Measurements from ENCODE around the gene SLC28A2.
A peak's percentile ranks its signal among the peaks of the same experiment; 100 is the strongest.
"Not testable (repeated sequence)": the region's sequence is repeated elsewhere in the genome, so short reads cannot be mapped to it uniquely, and the experiment has no call there.

SLC28A2 gene, protein sequence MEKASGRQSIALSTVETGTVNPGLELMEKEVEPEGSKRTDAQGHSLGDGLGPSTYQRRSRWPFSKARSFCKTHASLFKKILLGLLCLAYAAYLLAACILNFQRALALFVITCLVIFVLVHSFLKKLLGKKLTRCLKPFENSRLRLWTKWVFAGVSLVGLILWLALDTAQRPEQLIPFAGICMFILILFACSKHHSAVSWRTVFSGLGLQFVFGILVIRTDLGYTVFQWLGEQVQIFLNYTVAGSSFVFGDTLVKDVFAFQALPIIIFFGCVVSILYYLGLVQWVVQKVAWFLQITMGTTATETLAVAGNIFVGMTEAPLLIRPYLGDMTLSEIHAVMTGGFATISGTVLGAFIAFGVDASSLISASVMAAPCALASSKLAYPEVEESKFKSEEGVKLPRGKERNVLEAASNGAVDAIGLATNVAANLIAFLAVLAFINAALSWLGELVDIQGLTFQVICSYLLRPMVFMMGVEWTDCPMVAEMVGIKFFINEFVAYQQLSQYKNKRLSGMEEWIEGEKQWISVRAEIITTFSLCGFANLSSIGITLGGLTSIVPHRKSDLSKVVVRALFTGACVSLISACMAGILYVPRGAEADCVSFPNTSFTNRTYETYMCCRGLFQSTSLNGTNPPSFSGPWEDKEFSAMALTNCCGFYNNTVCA

DNA sequence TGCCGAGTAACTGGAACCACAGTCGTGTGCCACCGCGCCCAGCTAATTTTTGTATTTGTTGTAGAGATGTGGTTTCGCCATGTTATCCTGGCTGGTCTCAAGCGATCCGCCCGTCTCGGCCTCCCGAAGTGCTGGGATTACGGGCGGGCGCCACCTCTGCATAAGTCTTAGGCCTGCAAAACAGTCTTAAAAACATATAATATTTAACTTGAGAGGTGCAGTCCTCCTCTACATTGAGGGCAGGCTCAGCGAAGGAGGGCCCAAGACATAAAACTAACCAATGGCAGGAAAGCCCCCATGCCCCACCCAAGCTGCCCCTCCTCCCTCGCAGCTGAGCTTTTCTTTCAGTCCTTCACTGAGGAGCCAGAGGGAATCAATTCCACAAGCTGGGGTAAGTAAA lies at the start of gene SLC28A2:
TSS of gene SLC28A2 (plus strand) at position 347 of the 400 bp plus-strand sequence. CDS start 982 bp downstream, outside the sequence.
- no peak for DNase-seq (ENCODE audit: low spot score)

DNA sequence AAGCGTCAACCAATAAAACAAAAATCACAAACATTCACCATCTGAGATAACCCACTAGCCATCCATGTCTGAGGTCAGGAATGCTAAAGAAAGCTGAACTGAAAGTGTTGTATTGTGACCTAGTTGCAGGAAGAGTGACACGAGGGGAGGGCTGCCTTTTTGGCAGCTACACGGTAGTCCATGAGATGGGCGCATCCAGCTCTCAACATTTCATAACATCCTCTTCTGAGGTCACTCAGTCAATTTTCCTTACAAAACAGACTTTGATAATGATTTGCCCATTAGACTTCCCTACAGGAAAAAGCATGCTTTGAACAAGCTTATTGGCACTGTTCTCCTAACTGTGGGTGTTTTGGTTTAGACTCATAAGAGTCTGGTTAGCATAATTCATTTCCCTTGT lies 48.9 kb upstream of the SLC28A2 start:
- no peak for DNase-seq (ENCODE audit: low spot score)

DNA sequence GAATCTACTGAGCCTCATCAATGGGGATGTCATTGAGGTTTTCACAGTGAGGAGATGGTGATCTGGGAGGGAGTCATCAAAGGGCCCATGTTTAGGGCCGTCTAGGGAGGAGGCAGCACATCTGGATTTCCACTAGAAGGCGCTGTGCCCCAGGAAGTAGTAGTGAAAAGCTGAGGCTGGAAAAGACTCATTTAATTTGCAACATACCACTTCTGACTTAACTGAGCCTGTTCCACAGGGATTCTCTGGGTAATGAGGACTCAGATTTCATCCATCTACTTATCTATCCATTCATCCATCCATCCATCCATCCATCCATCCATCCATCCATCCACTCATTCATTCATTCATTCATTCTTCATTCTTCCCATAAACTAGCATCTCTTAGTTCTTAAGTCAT lies 46.8 kb upstream of the SLC28A2 start:
- peak; percentile 74 for DNase-seq (ENCODE audit: low spot score)

- DNase-seq (ENCODE audit: low spot score) = no peak
These were observed 39.5 kb upstream of the SLC28A2 start for GRCh38 chr15:45212493-45212892.

DNA sequence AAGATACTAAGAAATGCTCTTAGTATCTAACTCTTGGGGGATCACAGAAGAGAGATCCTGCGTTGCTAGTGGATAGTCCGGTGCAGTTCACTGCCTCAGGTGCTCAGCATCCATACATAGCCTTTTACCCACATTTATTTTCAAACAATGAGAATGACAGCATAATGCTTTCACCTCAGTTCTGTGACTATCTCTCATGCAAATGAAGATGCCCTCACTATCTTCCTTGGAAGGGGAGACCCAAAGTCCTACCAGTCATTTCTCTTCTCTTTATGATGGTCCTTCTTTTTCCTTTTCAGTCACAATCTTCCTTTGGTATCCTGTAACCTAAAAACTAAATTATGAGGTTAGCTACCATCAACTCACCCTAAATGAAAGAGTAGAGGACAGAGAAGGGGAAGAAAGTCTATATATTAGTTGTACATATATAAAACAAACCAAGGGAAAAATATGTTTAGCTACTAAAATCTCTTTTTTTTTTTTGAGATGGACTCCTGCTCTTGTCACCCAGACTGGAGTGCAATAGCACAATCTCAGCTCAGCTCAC lies 30.9 kb upstream of the SLC28A2 start:
- no peak for DNase-seq (ENCODE audit: low spot score)

GRCh38 chr15:45221967-45222366 lies 30.1 kb upstream of the SLC28A2 start:
- no peak for DNase-seq (ENCODE audit: low spot score)

- no peak for DNase-seq (ENCODE audit: low spot score)
These were observed 27.3 kb upstream of the SLC28A2 start for GRCh38 chr15:45224621-45225217.

DNA sequence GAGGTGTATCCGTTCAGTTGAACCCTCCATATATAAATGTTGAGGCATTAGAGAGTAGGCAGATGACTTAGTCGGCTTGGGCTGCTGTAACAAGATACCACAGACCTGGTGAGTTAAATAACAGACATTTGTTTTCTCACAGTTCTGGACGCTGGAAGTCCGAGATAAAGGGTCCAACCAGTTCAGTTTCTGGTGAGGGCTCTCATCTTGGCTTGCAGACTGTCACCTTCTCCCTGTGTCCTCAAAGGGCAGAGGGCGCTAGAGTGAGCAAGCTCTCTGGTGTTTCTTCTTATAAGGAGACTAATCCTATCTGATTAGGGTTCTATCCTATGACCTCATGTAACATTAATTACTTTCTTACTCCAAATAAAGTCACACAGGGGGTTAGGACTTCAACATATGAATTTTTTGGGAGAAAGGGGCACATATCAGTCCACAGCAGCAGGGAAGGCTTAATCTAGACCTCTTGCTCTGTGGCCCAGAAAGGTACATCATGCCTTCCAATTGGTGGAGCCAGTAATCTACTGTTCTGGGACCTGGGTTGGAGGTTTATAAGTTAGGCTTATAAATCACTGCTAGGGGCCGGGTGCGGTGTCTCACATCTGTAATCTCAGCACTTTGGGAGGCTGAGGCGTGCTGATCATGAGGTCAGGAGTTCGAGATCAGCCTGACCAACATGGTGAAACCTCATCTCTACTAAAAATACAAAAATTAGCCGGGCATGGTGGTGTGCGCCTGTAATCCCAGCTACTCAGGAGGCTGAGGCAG lies 26.3 kb upstream of the SLC28A2 start:
- DNase-seq (ENCODE audit: low spot score) = no peak

GRCh38 chr15:45228931-45229330 lies 23.1 kb upstream of the SLC28A2 start:
- DNase-seq (ENCODE audit: low spot score) = no peak

- no peak for DNase-seq (ENCODE audit: low spot score)
These were observed 21.6 kb upstream of the SLC28A2 start for GRCh38 chr15:45230245-45230965.

DNA sequence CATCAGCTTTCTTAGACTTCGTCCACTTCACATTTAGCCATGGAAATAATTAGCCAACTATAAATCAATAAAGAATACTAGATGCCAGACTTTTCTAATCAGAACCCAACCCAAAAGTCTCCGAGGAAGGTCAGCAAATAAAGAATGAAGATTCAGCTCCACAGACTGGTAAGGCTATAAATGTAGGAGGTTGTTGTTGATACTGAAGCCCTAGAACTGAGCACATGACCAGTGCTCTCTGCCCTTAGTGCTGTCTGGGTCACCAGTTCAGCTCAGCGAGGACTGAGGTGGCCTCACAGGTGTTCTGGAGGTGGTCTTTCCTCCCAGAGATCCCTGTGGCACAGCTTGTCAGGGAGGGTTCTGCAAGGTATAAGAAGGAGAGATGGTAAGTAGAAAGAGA lies 20.9 kb upstream of the SLC28A2 start:
- DNase-seq (ENCODE audit: low spot score) = no peak

- no peak for DNase-seq (ENCODE audit: low spot score)
These were observed 20.0 kb upstream of the SLC28A2 start for GRCh38 chr15:45231864-45232562.

DNA sequence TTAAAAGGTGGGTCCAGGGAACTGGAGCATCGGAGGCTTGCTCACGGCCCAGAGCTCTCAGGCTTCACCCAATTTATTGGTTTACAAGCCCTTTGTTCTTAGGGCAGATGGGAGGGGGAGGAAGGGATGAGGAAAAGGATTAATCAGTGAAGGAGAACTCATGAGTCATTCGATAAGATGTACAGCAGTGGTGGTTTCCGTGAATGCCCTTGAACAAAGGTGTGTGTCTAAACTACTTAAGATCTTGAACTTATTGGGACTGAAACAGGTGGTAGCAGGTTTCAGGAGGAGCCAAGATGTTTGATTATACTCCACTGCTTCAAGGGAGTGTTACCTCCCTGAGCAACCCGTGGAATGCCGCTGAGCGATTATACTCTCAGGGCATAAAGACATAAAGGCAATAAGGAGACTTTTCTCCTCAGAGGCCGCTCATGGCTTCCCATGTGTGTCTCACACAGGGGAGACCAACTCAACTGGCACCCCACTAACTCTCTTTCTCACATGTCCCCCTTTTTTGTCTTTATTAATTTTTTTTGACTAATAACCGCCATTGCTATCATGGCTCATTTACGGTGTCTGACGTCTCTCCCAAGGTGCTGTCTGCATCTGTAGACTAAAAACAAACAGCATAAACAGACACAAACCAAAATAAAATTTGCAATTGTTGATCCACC lies 17.3 kb upstream of the SLC28A2 start:
- no peak for DNase-seq (ENCODE audit: low spot score)

DNA sequence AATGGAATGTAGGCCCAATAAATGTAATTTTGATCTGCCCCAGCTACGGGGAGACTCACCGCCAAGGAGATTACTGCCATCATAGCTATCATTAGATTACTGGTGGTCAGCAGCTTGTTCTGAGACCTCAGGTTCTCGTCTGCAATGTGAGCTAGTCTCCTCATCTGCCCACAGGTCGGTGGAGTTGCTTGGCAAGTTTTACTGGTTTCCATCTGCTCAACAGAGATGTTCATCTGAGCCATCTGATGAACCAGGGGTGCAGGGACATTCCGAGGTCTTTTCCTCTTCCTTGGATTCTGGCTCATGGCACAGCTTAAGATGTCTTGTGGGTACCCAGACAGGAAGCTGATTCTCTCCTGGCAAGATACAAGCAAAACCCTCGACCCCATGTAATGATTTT lies 15.2 kb upstream of the SLC28A2 start:
- DNase-seq (ENCODE audit: low spot score) = not testable (repeated sequence)

- no peak for DNase-seq (ENCODE audit: low spot score)
These were observed 9.7 kb upstream of the SLC28A2 start for GRCh38 chr15:45242289-45242688.

- DNase-seq (ENCODE audit: low spot score) = no peak
These were observed 2.8 kb upstream of the SLC28A2 start for GRCh38 chr15:45249125-45249780.

GRCh38 chr15:45253330-45253729 lies 1.3 kb downstream of the SLC28A2 start:
- DNase-seq (ENCODE audit: low spot score) = peak; percentile 49

- no peak for DNase-seq (ENCODE audit: low spot score)
These were observed 2.4 kb downstream of the SLC28A2 start for GRCh38 chr15:45254405-45254804.

DNA sequence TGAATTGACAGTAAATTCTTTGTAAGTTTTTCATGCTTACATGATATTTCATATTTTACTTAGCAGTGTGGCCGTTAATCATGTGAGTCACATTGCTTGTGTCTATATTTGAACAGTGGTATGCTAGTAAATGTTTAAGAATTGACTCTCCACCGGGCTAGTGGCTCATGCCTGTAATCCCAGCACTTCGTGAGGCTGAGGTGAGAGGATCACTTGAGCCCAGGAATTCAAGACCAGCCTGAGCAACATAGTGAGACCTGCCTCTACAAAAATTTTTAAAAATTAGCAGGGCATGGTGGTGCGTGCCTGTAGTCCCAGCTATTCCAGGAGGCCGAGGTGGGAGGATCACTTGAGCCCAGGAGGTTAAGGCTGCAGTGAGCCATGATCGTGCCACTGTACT lies 2.8 kb downstream of the SLC28A2 start:
- DNase-seq (ENCODE audit: low spot score) = not testable (repeated sequence)

- DNase-seq (ENCODE audit: low spot score) = no peak
These were observed 7.8 kb downstream of the SLC28A2 start for GRCh38 chr15:45259796-45260195.

All from D341Med (cell line).